Parathyroid adenoma (tissue), 2 donors: ENCODE results near the gene CTDP1.
A peak's percentile ranks its signal among the peaks of the same experiment; 100 is the strongest.

ENCODE experiments used
- H2AFZ ChIP-seq: fragments of 300-600 bp; sonication (generic); one replicate; pipeline ENCODE4 v1.7.0; 2017; ENCODE audit warnings: antibody characterized with exemption, mild to moderate bottlenecking
- H3K27ac ChIP-seq: fragments of 300-600 bp; sonication (generic); one replicate; pipeline ENCODE4 v1.7.0; 2017
- H3K27me3 ChIP-seq: fragments of 300-600 bp; sonication (generic); one replicate; pipeline ENCODE4 v1.7.0; 2017; ENCODE audit warnings: low read length; ENCODE audit not compliant: control insufficient read depth, insufficient read depth
- H3K36me3 ChIP-seq: fragments of 300-600 bp; sonication (generic); one replicate; pipeline ENCODE4 v1.7.0; 2017; ENCODE audit warnings: low read length; ENCODE audit not compliant: control insufficient read depth, insufficient read depth
- H3K4me1 ChIP-seq: fragments of 300-600 bp; sonication (generic); one replicate; pipeline ENCODE4 v1.7.0; 2017; ENCODE audit warnings: control low read depth
- H3K4me2 ChIP-seq: fragments of 300-600 bp; sonication (generic); one replicate; pipeline ENCODE4 v1.7.0; 2017; ENCODE audit warnings: low read length
- H3K4me3 ChIP-seq: fragments of 300-600 bp; sonication (generic); one replicate; pipeline ENCODE4 v1.7.0; 2017; ENCODE audit warnings: low read depth, low read length
- H3K79me2 ChIP-seq: fragments of 300-600 bp; sonication (generic); one replicate; pipeline ENCODE4 v1.7.0; 2017; ENCODE audit warnings: control low read depth
- H3K9ac ChIP-seq: fragments of 300-600 bp; sonication (generic); one replicate; pipeline ENCODE4 v1.7.0; 2017; ENCODE audit warnings: mild to moderate bottlenecking
- H3K9me3 ChIP-seq: fragments of 300-600 bp; sonication (generic); one replicate; pipeline ENCODE4 v1.7.0; 2017; ENCODE audit warnings: low read length; ENCODE audit not compliant: control insufficient read depth
- CTCF ChIP-seq: fragments of 300-600 bp; sonication (generic); IDR thresholded peaks from one replicate; pipeline ENCODE4 v1.7.0; 2017; ENCODE audit warnings: antibody characterized with exemption, mild to moderate bottlenecking
- donor health status: primary hyperparathyroidism.

Gene CTDP1

GRCh38 chr18:79787865-79788733, 108.5 kb downstream of the CTDP1 start:
- no peaks in the 10 kb centered on the region for H3K36me3 ChIP-seq
- no peaks in the 10 kb centered on the region for H3K27me3 ChIP-seq
- no peak overlapping the region for H2AFZ ChIP-seq
- no peaks in the 10 kb centered on the region for H3K4me1 ChIP-seq
- peak overlapping the region; percentile 49 for H3K4me2 ChIP-seq
- H3K79me2 ChIP-seq = no peaks in the 10 kb centered on the region
- H3K9me3 ChIP-seq = no peaks in the 10 kb centered on the region
- peak overlapping the region; percentile 11 for H3K4me3 ChIP-seq
- no peak overlapping the region for H3K27ac ChIP-seq
- TF ChIP-seq CTCF = no peak
- no peak overlapping the region for H3K9ac ChIP-seq

GRCh38 chr18:79788734-79789085, 109.1 kb downstream of the CTDP1 start:
- H3K4me3 ChIP-seq = peak overlapping the region; percentile 11
- H3K27me3 ChIP-seq = no peaks in the 10 kb centered on the region

GRCh38 chr18:79789091-79789891, 109.7 kb downstream of the CTDP1 start:
- Histone ChIP-seq H3K4me1 (no peaks in the 10 kb centered on the region), H3K79me2 (no peaks in the 10 kb centered on the region), H3K36me3 (no peaks in the 10 kb centered on the region), H3K4me2 (no peak overlapping the region), H2AFZ (no peak overlapping the region), H3K9me3 (no peaks in the 10 kb centered on the region), H3K27ac (no peak overlapping the region), H3K27me3 (no peaks in the 10 kb centered on the region), H3K9ac (no peak overlapping the region), H3K4me3 (no peak overlapping the region)
- TF ChIP-seq CTCF = no peak

More at GRCh38 chr18:79788734-79789085, 109.1 kb downstream of the CTDP1 start:
- TF ChIP-seq CTCF = no peak
- no peaks in the 10 kb centered on the region for H3K79me2 ChIP-seq
- H2AFZ ChIP-seq = no peak overlapping the region
- no peaks in the 10 kb centered on the region for H3K9me3 ChIP-seq
- no peaks in the 10 kb centered on the region for H3K36me3 ChIP-seq
- peak overlapping the region; percentile 49 for H3K4me2 ChIP-seq
- H3K4me1 ChIP-seq = no peaks in the 10 kb centered on the region
- H3K27ac ChIP-seq = no peak overlapping the region
- H3K9ac ChIP-seq = no peak overlapping the region

- no peaks in the 10 kb centered on the region for H3K4me1 ChIP-seq
- H3K9me3 ChIP-seq = no peaks in the 10 kb centered on the region
- H3K79me2 ChIP-seq = no peaks in the 10 kb centered on the region
- H3K9ac ChIP-seq = no peak overlapping the region
- no peaks in the 10 kb centered on the region for H3K36me3 ChIP-seq
- no peak overlapping the region for H2AFZ ChIP-seq
- no peak overlapping the region for H3K27ac ChIP-seq
- no peak for TF ChIP-seq CTCF
- no peaks in the 10 kb centered on the region for H3K27me3 ChIP-seq
- no peak overlapping the region for H3K4me2 ChIP-seq
- no peak overlapping the region for H3K4me3 ChIP-seq
These were observed 110.6 kb downstream of the CTDP1 start for GRCh38 chr18:79789901-79790890.
